NT2/D1 (cell line): Measurements from ENCODE around the gene AJM1.

Source experiments
- SUZ12 ChIP-seq: IDR thresholded peaks from 2 replicates; pipeline ENCODE4 v1.6.1; 2011; ENCODE audit not compliant: insufficient read length, insufficient read depth; ENCODE audit errors: extremely low read depth
- YY1 ChIP-seq: IDR thresholded peaks from 2 replicates; pipeline ENCODE4 v1.6.1; 2011; ENCODE audit not compliant: insufficient read length, insufficient read depth
- ZNF274 ChIP-seq: IDR thresholded peaks from 2 replicates; pipeline ENCODE4 v1.6.1; 2011; ENCODE audit warnings: mild to moderate bottlenecking, low read depth, low read length

- TF ChIP-seq YY1, result no peak
- no peak for TF ChIP-seq ZNF274
- no peak for TF ChIP-seq SUZ12
Measured at GRCh38 chr9:136840140-136840876, 2.0 kb upstream of the AJM1 start.
